Astrocyte of the cerebellum (primary cell): Measurements from ENCODE around the gene TTLL5.
A peak's percentile ranks its signal among the peaks of the same experiment; 100 is the strongest.
"Not testable (repeated sequence)": the region's sequence is repeated elsewhere in the genome, so short reads cannot be mapped to it uniquely, and the experiment has no call there.

Experiments
- DNase-seq: peaks from one replicate; pipeline ENCODE4 v3.0.0-alpha.2; 2011; ENCODE audit warnings: low read depth
- H3K4me3 ChIP-seq: 2 replicates; pipeline ENCODE4 v1.5.1; 2011; ENCODE audit warnings: mild to moderate bottlenecking, low read depth, low read length, moderate library complexity
- in situ Hi-C: cut with HindIII; loops from 2 replicates; pipeline ENCODE4 v1.10.0; 2017; ENCODE audit warnings: low sequenced_read_pairs
- TF ChIP-seq, protein P1 (sequence below): IDR thresholded peaks from 2 replicates; pipeline ENCODE4 v1.5.1; 2012; ENCODE audit warnings: low read length, low read depth, moderate library complexity, mild to moderate bottlenecking; ENCODE audit errors: missing control alignments

TTLL5 gene

DNA sequence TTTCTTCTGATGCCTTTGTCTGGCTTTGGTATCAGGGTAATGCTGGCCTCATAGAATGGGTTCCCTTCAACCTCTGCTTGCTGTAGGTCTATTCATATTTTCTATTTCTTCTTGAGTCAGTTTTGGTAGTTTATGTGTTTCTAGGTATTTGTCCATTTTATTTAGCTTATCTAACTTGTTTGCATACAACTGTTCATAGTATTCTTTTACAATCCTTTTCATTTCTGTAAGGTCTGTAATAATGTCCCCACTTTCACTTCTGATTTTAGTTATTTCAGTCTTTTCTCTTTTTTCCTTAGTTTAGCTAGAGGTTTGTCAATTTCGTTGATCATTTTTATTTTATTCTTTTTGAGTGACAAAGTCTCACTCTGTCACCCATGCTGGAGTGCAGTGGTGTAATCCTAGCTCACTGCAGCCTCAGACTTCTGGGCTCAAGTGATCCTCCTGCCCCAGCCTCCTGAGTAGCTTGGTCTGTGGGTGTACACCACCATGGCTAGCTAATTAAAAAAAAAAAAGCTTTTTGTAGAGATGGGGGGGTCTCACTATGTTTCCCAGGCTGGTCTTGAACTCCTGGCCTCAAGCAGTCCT lies 11.7 kb downstream of the TTLL5 start:
- TF ChIP-seq, protein P1, sequence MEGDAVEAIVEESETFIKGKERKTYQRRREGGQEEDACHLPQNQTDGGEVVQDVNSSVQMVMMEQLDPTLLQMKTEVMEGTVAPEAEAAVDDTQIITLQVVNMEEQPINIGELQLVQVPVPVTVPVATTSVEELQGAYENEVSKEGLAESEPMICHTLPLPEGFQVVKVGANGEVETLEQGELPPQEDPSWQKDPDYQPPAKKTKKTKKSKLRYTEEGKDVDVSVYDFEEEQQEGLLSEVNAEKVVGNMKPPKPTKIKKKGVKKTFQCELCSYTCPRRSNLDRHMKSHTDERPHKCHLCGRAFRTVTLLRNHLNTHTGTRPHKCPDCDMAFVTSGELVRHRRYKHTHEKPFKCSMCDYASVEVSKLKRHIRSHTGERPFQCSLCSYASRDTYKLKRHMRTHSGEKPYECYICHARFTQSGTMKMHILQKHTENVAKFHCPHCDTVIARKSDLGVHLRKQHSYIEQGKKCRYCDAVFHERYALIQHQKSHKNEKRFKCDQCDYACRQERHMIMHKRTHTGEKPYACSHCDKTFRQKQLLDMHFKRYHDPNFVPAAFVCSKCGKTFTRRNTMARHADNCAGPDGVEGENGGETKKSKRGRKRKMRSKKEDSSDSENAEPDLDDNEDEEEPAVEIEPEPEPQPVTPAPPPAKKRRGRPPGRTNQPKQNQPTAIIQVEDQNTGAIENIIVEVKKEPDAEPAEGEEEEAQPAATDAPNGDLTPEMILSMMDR: no peak
- in situ Hi-C loops: no loop called here
- no peak overlapping the region for H3K4me3 ChIP-seq
- DNase-seq: no peak

DNA sequence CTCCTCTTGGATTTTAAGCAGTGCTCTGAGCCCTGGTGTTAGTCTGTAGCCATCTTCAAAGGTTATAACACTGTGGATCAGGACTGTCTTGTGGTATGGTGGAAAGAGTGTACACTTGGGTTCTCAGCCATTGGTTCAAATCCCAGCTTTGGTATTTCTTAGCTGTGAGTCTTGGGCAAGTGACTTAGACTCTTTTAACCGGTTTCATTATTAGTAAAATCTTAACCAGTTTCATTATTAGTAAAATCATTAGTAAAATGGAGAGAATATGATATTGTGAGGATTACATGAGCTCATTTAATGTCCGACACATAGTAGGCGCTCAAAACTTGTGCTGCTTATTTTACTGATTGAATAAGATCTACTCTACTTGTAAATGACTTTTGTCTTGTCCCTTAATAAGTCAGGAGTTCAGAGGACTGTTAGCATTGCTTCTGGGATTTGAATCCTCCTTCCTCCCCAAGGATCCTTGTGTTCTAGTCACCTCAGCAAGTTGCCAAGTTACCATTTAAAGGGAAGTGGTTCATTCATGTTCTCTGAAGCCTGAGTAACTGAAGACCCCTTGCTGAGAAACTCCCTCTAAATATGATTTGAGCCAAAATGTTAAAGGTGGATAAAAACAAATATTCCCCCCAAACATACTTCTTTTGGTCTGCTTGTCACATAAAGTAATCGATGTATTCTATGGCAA lies 12.4 kb downstream of the TTLL5 start:
- in situ Hi-C loops: no loop called here
- no peak overlapping the region for H3K4me3 ChIP-seq
- no peak for DNase-seq
- TF ChIP-seq, protein P1: no peak

DNA sequence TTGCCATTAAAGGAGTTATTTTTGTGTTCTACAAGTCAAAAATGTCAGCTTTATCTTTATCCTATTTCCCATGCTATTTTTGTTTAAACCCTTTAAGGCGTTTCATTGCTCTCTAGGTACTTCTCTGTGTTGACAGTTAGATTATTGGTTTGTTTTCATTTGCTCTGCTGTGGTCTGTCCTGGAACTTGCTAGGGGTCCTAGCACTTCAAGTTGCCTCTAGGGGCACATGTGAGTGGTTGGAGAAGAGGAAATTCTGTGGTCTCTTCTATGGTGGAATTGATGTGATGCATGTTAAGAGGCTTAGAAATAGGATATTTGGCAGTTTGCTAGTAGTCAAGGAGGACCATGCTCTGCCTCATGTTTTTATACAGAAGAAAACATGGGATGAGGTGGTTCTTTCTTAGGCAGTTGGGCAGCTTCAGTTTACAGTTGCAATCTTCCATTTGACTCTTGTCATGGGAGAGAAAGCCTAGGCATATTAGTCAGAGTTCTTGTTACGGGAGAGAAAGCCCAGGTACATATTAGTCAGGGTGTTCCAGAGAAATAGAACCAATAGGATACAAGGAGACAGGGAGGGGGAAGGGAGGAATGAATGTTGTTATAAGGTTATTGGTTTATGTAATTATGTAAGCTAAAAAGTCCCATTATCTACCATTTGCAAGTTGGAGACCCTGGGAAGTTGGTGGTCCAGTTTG lies 14.4 kb downstream of the TTLL5 start:
- in situ Hi-C loops: no loop called here
- peak; percentile 22 for DNase-seq
- H3K4me3 ChIP-seq: no peak overlapping the region
- TF ChIP-seq, protein P1: peak; percentile 52

DNA sequence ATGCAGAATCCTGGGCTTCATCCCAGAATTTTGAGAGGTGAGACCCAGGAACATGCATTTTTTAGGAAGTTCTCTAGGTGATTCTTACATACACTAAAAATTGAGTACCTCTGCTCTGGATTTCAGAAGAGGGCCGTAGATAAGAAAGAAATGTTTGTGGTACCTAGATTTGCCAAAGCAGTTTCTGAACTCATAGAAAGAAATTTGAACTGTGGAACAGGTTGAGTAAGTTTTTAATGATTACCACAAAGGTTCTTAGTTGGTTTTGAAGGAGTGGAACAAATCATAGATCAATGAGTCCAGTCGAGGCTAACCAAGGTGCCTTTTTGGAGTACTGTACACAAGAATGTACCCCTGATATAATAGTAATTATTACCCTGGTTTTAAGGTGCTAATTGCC lies 24.9 kb downstream of the TTLL5 start:
- in situ Hi-C loops: no loop called here

DNA sequence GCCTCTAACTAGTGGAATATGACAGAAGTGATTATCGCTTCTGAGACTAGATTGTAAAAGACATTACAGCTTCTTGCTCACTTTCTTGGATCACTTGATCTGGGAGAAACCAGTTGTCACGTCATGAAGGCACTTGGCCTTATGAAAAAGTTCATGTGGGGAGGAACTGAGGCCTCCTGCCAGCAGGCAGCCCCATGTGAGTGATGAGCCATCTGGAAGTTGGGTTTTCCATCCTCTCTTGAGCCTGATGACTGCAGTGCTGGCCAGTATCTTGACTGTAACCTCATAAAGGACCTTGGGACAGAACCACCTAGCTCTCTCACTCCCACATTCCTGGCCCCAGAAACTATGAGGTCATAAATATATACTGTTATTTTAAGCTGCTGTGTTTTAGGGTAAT lies 28.0 kb downstream of the TTLL5 start:
- TF ChIP-seq, protein P1: no peak
- no peak overlapping the region for H3K4me3 ChIP-seq
- in situ Hi-C loops: no loop called here
- no peak for DNase-seq

More for the DNA sequence above, 24.9 kb downstream of the TTLL5 start:
- TF ChIP-seq, protein P1: no peak
- no peak for DNase-seq
- no peak overlapping the region for H3K4me3 ChIP-seq

DNA sequence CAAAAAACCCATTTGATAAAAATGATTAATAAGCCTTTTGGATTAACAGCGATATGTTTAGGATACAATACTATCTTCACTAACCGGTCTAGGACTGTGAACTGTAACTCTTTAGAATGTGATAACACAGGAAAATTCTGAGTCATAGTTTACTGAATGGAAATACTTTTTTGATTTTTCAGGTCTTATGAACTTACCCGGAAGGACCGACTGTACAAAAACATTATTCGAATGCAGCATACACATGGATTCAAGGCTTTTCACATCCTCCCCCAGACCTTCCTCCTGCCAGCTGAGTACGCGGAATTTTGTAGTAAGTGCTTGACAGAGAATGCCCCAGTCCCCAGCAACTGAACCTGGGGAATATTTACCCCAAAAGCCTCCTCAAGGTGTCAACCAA lies 29.0 kb downstream of the TTLL5 start:
- in situ Hi-C loops: no loop called here

DNA sequence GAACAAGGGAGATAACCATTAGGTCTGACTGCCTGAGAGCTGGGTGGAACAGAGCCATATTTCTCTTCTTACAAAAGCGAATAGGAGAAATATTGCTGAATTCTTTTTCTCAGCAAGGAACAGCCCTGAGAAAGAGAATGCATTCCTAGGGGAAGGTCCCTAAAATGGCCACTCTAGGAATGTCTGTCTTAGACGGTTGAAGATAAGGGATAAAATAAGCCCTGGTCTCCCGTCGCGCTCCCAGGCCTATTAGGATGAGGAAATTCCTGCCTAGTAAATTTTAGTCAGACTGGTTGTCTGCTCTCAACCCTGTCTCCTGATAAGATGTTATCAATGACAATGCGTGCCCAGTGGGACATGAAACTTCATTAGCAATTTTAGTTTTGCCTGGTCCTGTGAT lies 34.0 kb downstream of the TTLL5 start:
- in situ Hi-C loops, DNase-seq, H3K4me3 ChIP-seq: not testable (repeated sequence)

More for the DNA sequence above, 29.0 kb downstream of the TTLL5 start:
- TF ChIP-seq, protein P1: no peak
- no peak overlapping the region for H3K4me3 ChIP-seq
- DNase-seq: no peak
